ENCODE measurements around the gene AANAT.
A peak's percentile ranks its signal among the peaks of the same experiment; 100 is the strongest.

Gene AANAT

DNA sequence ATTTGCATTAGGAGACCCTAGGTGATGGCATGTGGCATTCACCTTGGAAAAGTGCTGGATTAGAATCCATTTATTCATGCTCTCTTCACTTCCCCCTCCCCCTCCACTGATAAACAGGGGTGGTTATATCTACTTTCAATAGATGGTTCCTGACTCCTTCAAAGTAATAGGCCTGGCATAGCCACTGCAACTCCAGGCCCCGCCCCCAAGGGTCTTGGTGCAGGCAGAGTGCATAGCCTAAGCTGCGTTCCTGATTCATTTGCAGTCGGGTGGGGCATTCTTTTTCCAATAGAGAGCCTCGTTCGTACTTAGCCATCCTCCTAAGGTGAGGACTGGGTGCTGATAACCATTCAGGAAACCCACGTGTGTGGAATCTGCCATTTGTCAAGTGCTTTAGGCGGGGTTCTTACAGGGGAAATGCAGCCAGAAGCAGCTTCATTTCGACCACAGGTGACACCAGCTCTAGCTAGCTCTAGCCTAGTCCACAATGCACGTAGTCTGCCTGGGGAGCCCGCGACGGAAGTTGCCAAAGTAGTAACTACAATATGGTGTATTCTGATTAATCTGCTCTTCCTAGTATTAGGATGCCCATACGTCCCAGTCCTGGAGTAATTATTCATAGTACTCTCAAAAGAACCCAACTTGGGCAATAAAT, 25.6 kb upstream of the AANAT start:
- no peak for DNase-seq (ENCODE audit: extremely low read depth in 1 of 2, low read depth in 1 of 2)

DNA sequence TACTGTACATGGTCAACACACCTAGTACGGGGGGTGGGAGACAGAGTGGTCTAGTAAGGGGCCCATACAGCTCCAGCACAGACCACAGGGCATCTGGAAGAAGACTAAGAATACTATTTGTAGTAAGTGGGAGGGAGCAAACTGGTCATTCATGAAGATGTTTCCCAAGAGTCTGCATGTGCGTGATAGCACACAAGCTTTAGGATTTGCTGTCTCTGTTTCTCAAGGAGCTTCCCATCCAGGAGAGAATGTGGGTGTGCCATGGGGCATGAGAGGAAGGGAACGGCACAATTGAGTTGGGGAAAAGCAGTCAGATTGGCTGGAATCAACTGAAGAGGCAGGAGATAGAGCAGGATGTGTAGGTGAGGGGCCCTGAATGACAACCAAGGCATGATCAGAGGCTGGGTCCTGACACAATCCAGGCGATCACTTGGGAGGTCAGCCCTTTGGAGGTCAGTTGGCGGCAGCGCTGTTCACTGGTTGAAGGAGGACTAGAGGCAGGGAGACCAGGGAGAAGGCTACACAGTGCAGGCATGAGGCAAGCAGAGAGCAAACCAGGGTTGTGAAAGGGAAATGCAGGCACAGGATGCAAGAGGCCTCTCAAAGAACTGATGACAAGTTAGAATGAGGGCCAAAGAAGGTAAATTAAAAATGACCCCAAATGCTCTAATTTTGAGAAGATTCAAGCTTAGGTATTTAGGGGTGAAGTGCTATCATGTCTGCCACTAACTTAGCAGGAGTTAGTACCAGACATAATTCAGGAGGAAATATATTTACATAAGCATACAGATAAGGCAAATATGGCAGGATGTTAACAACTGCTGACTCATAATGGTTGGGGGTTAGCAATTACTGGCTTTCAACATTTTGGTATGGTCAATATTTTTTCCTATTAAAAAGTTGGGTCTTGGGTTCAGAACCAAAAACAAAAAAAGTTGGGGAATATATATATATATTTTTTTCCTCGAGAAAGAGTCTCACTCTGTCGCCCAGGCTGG, 24.8 kb upstream of the AANAT start:
- DNase-seq (ENCODE audit: extremely low read depth in 1 of 2, low read depth in 1 of 2): no peak

DNA sequence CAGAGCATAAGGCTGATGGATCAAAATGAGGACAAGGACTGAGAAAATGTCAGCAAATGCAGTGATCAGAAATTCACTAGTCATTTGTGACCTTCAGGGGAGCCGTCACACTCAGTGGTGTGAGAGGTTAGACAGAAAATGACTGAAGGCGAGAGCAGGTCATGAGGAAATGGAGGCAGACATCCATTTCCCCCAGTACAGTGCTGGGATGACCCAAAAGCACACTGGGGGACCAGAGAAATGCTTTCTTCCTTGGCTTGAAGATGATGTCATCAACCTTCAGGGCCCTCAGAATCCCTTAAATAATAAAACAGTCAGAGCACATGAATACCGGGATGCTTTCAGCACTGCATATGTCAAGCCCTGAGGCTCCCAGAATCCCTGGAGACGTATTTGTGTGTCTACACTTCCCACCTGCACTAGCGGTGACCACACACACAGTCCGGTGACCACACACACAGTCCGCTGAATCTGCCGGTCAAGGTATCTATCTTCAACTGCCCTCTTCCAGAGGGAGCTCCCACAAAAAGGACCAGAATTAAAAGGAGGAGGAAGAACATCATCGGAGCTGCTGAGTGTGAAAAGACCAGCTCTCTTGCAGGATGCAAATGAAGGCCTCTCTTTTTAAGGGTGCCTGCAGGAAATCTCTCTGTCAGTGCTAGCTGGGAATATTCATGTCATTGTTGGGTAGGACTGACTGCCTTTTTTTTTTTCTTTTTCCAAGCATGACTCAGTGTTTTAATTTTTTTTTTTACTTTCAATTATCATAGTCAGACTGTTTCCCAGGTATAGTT, 22.7 kb upstream of the AANAT start:
- no peak for DNase-seq (ENCODE audit: extremely low read depth in 1 of 2, low read depth in 1 of 2)

DNA sequence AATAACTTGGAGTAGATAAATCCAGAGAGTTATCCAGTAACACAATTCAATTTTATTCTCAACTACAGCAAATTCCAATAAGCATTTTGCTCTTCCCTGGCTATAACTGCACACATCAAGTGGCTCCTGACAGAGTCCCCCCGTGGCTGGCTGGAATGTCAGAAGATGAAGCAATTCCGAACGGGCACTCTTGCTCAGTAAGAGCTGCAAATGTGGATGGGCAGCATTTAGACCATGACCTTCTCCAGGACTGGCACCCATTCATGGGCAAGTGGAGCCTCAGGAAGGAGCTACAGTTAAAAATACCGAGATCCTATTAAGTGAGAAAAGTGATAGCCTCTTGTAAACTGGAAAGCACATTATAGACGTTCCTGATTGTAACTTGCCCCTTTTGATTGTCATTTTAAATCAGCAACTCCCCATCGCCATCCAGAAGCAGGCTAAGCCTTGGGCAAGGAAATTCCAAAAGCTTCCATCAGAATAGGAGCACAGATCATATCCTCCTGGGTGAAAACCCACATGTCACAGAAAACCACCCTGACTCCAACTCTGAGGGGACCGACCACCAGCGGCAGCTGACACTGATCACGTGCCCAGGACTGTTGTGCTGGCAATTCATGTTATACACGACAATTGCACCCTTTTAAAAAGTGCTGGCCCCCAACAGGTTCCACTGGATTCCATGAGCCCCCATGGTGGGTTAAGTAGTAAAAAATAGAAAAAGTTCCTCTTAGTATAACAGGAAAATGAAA, 21.5 kb upstream of the AANAT start:
- no peak for DNase-seq (ENCODE audit: extremely low read depth in 1 of 2, low read depth in 1 of 2)

DNA sequence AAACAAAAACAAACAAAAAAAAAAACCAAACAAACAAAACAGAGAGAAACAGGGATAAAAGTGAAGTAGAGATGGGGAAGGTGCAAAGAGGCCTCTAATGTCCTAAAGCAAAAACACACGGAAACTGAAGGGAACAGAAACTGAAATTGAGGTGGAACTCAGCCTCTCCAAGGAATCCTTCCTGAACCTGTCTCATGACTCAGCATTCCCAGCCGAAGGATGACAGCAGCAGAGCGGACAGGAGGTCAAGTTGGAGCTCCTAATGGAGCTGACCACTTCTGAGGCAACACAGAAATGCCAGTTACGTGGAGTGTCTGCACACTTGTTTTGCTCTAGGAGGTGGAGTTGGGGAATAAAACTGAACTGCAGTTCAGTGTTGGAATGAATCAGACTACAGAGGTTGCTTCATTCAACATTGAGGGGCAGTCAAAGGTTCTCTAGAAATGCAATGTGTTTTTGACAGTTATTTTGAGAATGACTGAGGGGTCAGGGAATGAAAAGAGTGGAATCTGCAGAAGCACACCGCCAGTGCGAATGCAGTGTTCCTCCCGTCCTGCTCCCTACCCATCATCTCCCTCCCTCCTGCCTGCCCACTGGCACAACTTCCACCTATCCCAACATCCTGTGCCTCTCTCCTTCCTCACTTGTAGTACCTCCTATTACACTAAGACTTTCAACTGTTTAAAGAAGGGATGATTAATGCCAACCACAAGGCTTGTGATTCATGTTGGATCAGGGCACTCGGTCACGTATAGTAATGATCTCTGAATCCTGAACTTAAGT, 20.8 kb upstream of the AANAT start:
- DNase-seq (ENCODE audit: extremely low read depth in 1 of 2, low read depth in 1 of 2): no peak

DNA sequence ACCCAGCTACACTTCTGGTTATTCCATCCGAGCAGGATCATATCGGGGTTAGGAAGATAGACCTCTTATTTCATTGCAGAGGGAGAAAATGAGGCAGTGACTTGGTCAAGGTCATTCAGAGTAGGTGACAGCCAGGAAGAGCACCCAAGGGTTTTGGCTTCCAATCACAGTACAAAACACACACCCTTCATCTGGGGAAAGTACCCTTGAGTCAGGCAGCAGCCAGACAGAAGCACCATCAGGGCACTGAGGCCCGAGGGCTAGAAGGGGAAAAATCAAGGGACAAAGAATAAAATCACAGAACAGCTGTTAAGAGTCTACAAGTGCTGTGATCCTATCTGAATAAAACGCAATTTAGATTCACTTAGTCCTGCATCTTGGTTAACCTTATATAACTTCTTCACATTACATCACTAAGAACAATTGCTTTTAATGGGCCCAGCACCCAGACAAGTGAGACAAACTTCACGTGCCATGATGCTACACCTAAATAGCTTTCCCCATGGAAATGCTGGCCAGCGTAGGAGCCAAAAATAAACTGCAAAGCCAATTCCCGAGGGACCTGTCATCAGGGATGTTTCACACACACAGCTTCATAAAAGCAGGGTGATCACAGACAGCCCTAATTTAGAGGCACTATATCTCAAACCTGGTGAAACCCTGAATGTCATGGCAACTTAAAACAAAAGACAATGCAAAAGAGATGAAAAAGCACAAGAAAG, 19.3 kb upstream of the AANAT start:
- DNase-seq (ENCODE audit: extremely low read depth in 1 of 2, low read depth in 1 of 2): no peak

DNA sequence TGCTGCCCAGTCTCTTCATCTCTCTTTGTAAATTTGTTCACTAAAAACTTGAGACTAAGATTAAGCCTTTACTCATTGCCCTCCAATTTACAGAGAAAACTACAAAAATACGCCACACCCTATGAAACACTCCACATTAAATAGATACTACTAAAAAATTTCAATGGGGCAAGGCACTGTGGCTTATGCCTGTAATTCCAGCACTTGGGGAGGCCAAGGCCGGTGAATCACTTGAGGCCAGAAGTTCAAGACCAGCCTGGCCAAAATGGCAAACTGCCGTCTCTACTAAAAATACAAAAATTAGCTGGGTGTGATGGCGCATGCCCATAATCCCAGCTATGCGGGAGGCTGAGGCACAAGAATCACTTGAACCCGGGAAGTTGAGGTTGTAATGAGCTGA, 18.3 kb upstream of the AANAT start:
- DNase-seq (ENCODE audit: extremely low read depth in 1 of 2, low read depth in 1 of 2): no peak

DNA sequence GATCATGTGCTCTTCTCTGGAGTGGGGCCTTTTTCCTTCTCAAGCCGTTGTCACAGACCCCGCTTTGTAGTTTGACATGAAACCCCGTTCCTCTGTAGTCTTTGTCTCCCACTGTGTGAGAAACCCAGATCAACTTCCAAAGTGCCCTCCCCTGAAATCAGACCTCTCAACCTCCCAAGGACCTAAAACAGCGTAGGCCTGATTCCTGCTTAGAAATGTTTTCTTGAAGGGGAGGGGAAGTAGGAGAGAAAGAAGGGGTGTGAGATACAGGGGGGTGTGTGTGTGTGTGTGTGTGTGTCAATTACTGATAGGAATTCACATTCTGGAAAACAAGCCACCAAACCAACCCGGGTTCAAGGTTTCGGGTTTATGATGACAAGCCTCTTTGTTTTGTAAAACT, 15.9 kb upstream of the AANAT start:
- no peak for DNase-seq (ENCODE audit: extremely low read depth in 1 of 2, low read depth in 1 of 2)

DNA sequence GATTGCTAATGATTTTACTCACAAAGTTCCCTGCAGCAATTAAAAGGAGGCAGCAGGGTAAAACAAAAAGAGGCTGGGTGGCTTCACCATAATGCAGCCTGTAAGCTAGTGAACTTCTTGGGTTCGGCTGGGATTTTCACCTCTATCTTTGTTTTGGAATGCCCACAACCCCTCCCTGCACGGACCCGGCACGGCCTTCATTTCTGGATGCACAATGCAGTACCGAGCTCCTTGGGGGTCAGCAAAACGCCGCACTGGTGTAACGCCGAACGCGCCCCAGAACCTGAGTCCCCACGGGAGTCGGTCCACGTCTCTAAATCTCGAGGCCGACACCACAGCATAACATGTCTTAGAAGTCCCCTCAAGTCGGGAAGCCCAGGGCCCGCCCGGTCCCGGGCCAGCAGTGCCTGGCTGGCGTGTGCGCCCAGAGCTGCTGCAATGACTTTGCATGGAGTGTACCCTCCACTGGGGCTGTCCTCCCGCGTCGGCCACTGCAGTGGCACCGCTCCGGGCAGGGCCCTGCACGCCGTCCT, 15.2 kb upstream of the AANAT start:
- no peak for DNase-seq (ENCODE audit: extremely low read depth in 1 of 2, low read depth in 1 of 2)

DNA sequence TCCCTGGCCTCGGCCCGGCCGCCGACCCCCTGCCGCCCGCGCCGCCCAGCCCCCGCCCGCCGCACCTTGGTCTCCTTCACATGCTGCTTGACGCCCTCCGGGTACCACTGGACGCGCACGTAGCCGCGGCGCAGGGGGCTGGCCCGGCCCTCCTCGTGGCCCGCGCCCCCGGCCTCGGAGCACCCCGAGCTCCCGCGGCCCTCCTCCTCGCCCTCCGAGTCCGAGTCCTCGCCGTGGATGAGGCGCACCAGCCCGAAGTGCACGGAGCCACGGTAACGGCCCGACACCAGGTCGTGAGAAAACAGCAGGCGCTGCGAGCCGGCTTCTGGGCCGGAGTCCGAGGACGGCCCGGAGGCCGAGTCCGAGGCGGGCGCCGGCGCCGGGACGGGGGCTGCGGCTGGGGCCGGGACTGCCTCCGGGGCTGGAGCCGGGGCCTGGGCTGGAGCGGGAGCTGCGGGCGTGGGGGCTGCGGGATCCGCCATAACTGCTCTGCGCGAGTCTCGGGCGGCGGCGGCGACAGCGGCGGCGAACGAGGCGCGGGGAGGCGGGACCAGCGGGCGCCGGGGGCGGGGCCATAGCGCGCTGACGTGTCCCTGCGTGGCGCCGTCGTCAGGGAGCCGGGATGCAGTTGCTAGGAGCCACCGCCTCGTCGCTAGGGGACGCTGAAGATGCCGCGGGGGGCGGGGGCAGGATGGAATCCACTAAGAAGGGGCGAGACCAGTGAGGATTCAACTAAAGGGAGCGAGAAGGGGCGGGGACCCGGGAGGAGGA, 14.6 kb upstream of the AANAT start, which contains the start of gene UBE2O:
Gene UBE2O (minus strand): TSS at position 493 of the 771 bp plus-strand sequence. CDS start 11 bp downstream, at position 482.
- DNase-seq (ENCODE audit: extremely low read depth in 1 of 2, low read depth in 1 of 2): peak; percentile 85 to 86

DNA sequence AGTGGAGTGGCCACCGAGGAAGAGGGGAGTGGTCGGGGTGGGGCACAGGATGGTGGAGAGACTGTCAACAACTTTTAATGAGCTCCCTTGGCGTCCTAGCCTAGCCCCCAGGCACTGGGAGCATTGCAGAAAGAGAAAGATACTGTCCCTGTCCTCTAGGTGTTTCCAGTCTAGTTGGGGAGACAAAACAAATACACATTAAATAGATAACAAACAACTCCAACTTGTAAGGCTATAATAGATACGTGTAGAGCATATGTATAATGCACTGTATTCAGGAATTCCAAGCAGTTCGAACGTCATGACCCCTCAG, 14.0 kb upstream of the AANAT start:
- no peak for DNase-seq (ENCODE audit: extremely low read depth in 1 of 2, low read depth in 1 of 2)

DNA sequence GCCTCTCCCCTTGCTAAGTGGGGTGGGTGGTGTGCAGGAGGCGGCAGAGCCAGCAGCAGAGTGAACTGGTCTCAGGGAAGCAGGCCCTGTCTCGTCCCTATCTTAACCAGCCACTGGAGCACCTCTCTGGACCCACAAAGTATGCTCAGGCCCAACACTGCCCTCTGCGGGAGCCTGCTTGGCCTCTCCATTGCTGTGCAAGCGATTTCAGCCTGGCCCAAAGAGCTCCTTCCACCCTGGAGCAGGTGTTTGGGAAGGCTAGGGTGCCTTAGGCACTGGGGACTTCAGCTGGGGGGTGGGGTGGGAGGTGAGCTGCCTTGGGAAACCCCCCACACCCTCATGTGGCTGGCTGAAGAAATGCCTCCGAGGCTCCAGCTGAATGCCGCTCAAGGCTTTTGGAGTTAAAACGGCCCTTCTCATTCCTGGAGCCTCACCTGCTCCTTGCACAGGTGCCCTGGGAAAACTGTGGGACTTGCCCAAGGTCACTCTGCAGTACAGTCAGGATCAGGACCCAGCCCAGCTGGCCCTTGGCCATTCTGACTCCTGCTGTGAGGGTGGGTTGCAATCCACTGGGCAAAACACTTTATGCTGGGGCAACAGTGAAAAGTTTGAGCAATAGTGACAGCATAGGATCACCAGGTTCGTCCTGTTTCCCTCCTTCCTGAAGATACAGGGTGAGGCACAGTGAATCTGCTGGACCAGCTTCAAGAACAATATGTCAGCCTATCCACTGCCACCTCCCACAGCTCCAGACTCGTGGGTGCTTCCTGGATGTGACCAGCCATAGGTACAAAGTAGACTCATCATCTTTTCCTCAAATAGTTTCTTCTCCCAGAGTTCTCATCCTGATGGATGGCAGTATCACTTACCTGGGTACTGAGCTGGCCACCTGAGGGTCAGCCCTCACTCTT, 8.6 kb upstream of the AANAT start:
- DNase-seq (ENCODE audit: extremely low read depth in 1 of 2, low read depth in 1 of 2): no peak

DNA sequence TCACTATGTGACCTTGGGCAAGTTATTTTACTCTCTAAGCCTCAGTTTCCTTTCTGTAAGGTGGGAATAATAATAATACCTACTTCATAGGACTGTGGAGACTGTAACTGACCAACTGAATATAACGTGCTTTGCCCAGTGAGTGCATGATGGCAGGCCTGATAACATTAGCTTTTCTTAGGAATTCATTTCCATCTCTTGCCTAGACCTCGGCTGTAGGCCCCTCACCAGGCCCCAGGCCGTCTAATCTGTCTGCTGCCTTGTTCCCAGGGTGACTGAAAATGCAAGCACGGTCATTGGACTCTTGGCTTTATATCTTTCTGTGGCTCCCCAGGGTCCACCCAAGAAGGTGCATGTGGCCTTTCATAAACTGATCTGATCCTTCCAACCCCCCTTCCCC, 7.7 kb upstream of the AANAT start:
- no peak for DNase-seq (ENCODE audit: extremely low read depth in 1 of 2, low read depth in 1 of 2)

DNA sequence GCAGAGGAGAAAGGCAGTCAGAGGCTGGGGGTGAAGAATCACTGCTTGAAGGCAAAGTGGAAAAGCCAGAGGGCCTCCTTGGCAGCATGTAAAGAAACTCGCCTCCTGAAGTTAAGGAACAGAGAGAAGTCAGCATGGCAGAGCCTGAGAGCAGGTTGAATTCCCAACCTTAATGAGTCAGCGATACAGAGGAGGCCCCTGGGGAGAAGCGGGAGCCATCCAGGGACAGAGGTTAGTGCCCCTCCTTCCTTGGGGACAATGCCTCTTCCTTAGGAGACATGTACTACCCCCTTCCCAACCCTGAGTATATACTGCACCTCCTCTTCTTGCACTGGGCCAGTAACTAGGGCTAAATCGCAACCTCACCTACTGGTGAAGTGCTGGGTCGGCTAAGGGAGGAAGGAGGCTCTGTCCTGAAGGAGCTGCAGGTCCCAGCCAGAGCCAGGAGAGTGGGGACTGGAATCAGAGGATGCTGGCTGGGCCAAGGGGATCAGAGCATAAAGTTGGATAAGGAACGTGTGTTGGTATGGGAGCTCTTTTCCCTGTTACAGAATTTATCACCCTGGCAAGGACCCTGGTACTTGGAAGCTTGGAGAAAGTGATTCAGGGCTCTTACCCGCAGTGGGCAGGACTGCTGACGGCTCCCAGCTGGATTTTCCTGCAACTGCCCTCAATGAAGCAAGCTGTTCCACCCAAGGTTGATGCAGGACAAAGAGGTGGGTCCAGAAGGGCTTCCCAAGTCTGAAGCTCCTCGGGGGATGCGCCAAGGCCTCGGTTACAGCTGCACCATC, 5.4 kb upstream of the AANAT start:
- DNase-seq (ENCODE audit: extremely low read depth in 1 of 2, low read depth in 1 of 2): no peak

DNA sequence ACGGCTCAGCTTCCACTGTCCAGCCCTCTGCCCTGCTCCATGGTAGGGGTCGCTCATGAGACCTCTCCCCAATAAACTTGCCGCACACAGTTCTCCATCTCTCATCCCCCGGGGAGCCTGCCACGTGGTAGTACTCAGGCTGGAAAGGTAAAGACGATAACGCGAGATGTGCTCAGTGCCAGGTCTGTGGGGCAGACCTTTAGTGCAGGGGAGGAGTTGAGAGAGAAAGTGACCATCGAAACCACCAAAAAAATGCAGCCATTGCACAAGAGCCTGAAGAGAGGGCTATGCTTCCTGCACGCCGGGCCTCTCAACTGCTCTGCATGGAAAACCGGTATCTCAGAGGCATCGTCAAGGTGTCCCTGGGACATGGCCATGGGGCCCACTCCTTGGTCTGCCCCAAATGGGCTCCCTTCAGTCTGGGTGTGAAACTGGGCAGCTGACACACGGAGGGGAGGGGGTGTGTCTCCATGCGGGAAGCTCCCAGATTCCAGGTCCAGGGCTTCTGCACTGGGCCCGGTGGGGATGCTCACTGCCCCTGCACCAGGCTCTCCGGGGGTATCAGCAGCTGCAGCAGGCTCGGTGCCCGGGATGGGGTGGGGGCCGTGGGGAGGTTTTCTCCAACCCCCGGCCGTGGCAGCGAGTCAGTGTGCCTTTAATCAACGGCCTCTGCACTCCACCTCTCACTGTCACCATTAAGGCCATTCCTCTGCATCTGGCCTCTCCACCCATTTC, 4.7 kb upstream of the AANAT start:
- DNase-seq (ENCODE audit: extremely low read depth in 1 of 2, low read depth in 1 of 2): no peak

DNA sequence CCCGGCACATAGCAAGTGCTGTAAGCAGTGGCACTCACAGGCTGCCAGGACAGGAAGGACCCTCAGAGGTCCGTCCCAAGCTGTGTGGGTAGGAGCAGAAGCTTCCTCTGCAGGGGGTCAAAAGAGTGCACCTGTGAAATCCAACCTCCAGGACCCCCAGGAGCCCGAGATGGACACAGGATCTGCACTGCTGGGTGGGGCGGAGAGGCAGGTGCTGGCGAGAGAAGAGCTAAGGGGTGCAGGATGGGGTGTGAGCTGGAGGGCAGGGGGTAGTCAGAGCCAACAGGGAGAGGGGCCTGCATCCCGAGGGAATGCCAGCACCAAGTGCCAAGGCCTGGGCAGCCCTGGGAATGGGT, 650 bp upstream of the AANAT start:
- no peak for DNase-seq (ENCODE audit: extremely low read depth in 1 of 2, low read depth in 1 of 2)
